GM10248 (cell line): ENCODE measurements around the gene BCAT1.

Experiments used
- CTCF ChIA-PET: fragments of 300-600 bp; sonication (Branson Sonifier 250); formaldehyde crosslinking; extraction: SDS; loops from one replicate; lab custom pipeline; 2021; ENCODE audit warnings: antibody characterized with exemption; lab: Yijun Ruan, JAX
- POLR2A ChIA-PET: fragments of 350-650 bp; sonication (Branson Sonifier 250); formaldehyde crosslinking; extraction: SDS; loops from one replicate; lab custom pipeline; 2020; ENCODE audit warnings: antibody characterized with exemption; lab: Yijun Ruan, JAX
- DNase-seq: peaks from one replicate; pipeline ENCODE4 v3.0.0; 2012; ENCODE audit errors: extremely low spot score
- CTCF ChIP-seq: IDR thresholded peaks from 2 replicates; pipeline ENCODE4 v1.5.1; 2012; ENCODE audit warnings: mild to moderate bottlenecking, low read depth; ENCODE audit errors: extremely low read depth, missing control alignments, control extremely low read depth

BCAT1 gene

GRCh38 chr12:24840046-24840800, 108.7 kb downstream of the BCAT1 start:
- no peak for DNase-seq
- TF ChIP-seq CTCF, result no peak
- ChIA-PET POLR2A (interaction anchor here (1.4 kb wide), 1 partner anchor 14 kb away, joined by 4 read pairs; no protein-coding TSS in a partner anchor), CTCF (interaction anchor here (0.9 to 5.6 kb wide), 9 partner anchors 8 to 315 kb away, joined by 3 to 57 read pairs (median 3); no protein-coding TSS in a partner anchor)

GRCh38 chr12:24839268-24839791, 109.6 kb downstream of the BCAT1 start:
- peak; percentile 50 for DNase-seq
- TF ChIP-seq CTCF, result no peak
- ChIA-PET CTCF (interaction anchor here (0.8 to 5.6 kb wide), 9 partner anchors 12 to 316 kb away, joined by 3 to 57 read pairs (median 3); no protein-coding TSS in a partner anchor), POLR2A (interaction anchor here (1.4 kb wide), 1 partner anchor 14 kb away, joined by 4 read pairs; no protein-coding TSS in a partner anchor)

DNA sequence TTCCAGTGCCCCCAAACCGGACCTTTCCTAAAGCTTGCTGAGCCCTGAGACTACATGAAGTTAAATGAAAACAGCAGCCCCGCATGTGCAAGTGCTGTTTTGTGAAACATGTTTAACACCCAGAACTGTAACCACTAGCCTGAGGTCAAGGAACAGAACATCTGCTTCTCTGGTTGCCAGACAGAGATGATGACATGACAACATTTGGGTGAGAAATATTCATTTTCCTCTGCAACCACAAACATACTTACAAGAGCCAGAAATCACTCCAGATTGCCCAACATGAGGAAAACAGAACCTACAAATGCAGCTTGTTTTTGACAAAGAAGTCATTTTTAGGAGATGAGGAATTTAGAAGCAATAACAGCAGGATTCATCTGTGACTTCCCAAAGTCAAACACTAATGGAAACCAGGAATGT, 110.4 kb downstream of the BCAT1 start:
- DNase-seq, result peak; percentile 35
- ChIA-PET CTCF (interaction anchor here (1.0 to 5.6 kb wide), 6 partner anchors 15 to 269 kb away, joined by 3 to 57 read pairs (median 5); no protein-coding TSS in a partner anchor), POLR2A (interaction anchor here (1.4 kb wide), 1 partner anchor 15 kb away, joined by 4 read pairs; no protein-coding TSS in a partner anchor)

GRCh38 chr12:24835377-24835776, 113.5 kb downstream of the BCAT1 start:
- DNase-seq, result no peak
- POLR2A ChIA-PET, result no interaction called here
- TF ChIP-seq CTCF, result no peak
- CTCF ChIA-PET, result interaction anchor here (0.6 to 1.8 kb wide), 11 partner anchors 10 to 50 kb away, joined by 3 to 9 read pairs (median 3); no protein-coding TSS in a partner anchor

More for the DNA sequence above, 110.4 kb downstream of the BCAT1 start:
- no peak for TF ChIP-seq CTCF

- TF ChIP-seq CTCF, result no peak
- no peak for DNase-seq
- ChIA-PET CTCF (interaction anchor here (1.0 kb wide), 1 partner anchor 19 kb away, joined by 3 read pairs; no protein-coding TSS in a partner anchor), POLR2A (no interaction called here)
Measured at GRCh38 chr12:24833513-24833912, 115.4 kb downstream of the BCAT1 start.

DNA sequence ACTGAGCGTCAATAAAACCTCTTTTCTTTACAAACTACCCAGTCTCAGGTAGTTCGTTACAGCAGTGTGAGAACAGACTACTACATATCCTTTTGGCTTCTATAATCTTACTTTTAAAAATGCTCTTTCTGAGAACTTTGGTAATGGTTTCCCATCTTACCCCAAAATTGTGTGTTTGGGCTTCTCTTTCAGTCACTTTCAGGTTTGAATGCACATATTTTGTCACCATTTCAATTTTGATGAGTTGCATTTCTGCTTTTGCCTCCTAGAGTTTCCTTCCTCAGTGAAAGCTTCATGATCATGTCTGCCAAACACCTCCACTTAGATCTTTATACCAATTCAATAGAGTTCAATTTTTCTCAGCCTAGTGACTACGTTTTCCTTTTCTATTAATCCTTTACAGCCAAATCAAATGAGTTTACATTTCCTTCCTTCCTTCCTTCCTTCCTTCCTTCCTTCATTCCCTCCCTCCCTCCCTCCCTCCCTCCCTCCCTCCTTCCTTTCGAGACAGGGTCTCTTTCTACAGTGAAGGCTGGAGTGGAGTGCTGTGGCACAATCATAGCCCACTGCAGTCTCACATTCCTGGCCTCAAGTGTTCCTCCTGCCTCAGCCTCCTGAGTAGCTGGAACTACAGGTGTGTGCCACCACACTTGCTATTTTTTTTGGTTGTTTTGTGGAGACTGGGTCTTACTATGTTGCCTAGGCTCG, 124.9 kb downstream of the BCAT1 start:
- no peak for TF ChIP-seq CTCF
- ChIA-PET CTCF (no interaction called here), POLR2A (no interaction called here)
- peak; percentile 13 for DNase-seq
